Measurements from ENCODE around the gene RHD. TPM values are rescaled to one million over a fixed set of nuclear protein-coding genes. Genes with fewer than 3 reads are reported as not detected.

RHD gene
- total RNA-seq, 2 donors from 2014 or later: not detected

DNA sequence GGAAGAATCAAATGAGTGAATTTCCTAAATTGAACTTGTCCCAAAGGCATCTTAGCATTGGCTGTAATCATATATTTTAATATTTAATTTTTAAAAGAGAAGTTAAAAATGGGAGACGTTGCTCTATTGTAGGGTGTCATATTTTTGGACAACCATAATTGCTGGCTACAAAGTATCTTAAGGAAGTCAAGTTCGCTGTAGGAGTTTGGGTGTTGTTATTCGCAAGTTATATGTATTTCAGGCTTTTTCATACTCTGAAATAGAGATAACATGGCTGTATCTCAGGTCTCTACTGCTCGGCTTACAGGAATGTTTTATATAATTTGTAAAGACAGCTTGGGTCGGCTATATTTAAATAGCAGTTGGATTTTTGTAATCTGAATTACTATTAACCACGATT, 66.7 kb downstream of the RHD start:
- Histone ChIP-seq H3K27ac (peak overlapping the region; percentile 93 to 96), H3K4me3 (peak overlapping the region; percentile 76 to 94), H3K4me1 (replicated peaks) (no peaks in the 10 kb centered on the region), H3K27me3 (replicated peaks; ENCODE audit: insufficient read depth) (no peaks in the 10 kb centered on the region), H3K9me3 (no peaks in the 10 kb centered on the region), H3K36me3 (no peaks in the 10 kb centered on the region)
- DNase-seq (ENCODE audit: low spot score): no peak
- under 1% methylated on average over 6 of the region's 6 CpGs for WGBS
- intact Hi-C loops (cut with DNase I): no loop called here
- TF ChIP-seq POLR2A (IDR thresholded peaks at IDR 0.05): no peak
- TF ChIP-seq, protein P1, sequence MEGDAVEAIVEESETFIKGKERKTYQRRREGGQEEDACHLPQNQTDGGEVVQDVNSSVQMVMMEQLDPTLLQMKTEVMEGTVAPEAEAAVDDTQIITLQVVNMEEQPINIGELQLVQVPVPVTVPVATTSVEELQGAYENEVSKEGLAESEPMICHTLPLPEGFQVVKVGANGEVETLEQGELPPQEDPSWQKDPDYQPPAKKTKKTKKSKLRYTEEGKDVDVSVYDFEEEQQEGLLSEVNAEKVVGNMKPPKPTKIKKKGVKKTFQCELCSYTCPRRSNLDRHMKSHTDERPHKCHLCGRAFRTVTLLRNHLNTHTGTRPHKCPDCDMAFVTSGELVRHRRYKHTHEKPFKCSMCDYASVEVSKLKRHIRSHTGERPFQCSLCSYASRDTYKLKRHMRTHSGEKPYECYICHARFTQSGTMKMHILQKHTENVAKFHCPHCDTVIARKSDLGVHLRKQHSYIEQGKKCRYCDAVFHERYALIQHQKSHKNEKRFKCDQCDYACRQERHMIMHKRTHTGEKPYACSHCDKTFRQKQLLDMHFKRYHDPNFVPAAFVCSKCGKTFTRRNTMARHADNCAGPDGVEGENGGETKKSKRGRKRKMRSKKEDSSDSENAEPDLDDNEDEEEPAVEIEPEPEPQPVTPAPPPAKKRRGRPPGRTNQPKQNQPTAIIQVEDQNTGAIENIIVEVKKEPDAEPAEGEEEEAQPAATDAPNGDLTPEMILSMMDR (IDR thresholded peaks at IDR 0.05): no peak
- TF ChIP-seq POLR2AphosphoS5 (IDR thresholded peaks at IDR 0.05): no peak

DNA sequence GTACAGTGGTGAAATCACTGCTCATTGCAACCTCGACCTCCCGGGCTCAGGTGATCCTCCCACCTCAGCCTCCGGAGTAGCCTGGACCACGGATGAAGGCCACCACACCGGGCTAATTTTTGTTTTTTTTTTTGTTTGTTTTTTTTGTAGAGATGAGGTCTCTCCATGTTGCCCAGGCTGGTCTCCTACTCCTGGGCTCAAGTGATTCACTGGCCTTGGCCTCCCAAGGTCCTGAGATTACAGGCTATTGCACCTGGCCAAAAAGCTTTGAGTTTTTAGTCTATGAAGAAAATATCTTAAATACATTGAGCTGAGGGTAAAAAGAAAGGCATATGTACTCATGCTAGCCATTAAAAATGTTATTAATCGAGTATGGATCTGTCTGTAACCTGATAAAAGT, 69.4 kb downstream of the RHD start:
- 86% methylated on average over 6 of the region's 6 CpGs for WGBS
- DNase-seq (ENCODE audit: low spot score): no peak
- Histone ChIP-seq H3K36me3 (no peaks in the 10 kb centered on the region), H3K4me3 (no peak overlapping the region), H3K27me3 (replicated peaks; ENCODE audit: insufficient read depth) (no peaks in the 10 kb centered on the region), H3K27ac (no peak overlapping the region), H3K4me1 (replicated peaks) (no peaks in the 10 kb centered on the region), H3K9me3 (no peaks in the 10 kb centered on the region)
- no peak for TF ChIP-seq POLR2AphosphoS5 (IDR thresholded peaks at IDR 0.05)
- TF ChIP-seq POLR2A (IDR thresholded peaks at IDR 0.05): no peak
- intact Hi-C loops (cut with DNase I): loop anchor here (10.0 kb wide), 1 partner anchor 97 kb away; the partner anchor contains the start of gene RSRP1

DNA sequence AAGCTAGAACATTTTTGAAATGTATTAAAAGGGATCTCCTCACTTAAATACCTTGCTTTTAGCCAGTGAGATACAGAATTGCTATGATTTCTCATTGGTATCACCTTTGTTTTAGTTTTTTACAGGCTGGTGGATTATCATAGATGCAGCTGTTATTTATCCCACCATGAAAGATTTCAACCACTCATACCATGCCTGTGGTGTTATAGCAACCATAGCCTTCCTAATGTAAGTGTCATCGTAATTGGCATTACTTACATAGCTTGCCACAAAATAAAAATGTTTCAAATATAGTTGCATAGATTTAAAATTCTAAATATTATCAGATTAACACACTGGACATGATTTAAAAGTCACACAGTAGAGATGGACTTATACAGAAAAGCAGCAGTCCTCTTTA, 70.5 kb downstream of the RHD start:
- intact Hi-C loops (cut with DNase I): loop anchor here (10.0 kb wide), 1 partner anchor 98 kb away; the partner anchor contains the start of gene RSRP1
- TF ChIP-seq, protein P1 (IDR thresholded peaks at IDR 0.05): no peak
- TF ChIP-seq POLR2A (IDR thresholded peaks at IDR 0.05) (no peak), POLR2AphosphoS5 (IDR thresholded peaks at IDR 0.05) (no peak)
- Histone ChIP-seq H3K4me1 (replicated peaks) (no peaks in the 10 kb centered on the region), H3K27ac (no peak overlapping the region), H3K4me3 (no peak overlapping the region), H3K36me3 (no peaks in the 10 kb centered on the region), H3K9me3 (no peaks in the 10 kb centered on the region), H3K27me3 (replicated peaks; ENCODE audit: insufficient read depth) (no peaks in the 10 kb centered on the region)
- DNase-seq (ENCODE audit: low spot score): no peak
- 95% methylated on average over 1 of the region's 1 CpG for WGBS

DNA sequence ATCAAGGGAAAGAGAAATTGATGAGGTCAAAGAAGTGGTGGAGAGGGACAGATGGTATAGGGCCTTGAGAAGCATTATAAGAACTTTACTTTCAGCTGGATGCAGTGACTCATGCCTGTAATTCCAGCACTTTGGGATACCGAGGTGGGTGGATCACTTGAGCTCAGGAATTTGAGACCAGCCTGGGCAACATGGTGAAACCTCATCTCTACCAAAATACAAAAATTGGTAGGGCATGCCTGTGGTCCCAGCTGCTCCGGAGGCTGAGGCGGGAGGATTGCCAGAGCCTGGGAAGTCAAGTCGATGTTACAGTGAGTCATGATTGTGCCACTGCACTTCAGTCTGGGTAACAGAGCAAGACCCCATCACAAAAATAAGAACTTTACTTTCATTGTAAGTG, 71.6 kb downstream of the RHD start:
- Histone ChIP-seq H3K9me3 (no peaks in the 10 kb centered on the region), H3K4me3 (no peak overlapping the region), H3K27ac (no peak overlapping the region), H3K4me1 (replicated peaks) (no peaks in the 10 kb centered on the region), H3K36me3 (no peaks in the 10 kb centered on the region), H3K27me3 (replicated peaks; ENCODE audit: insufficient read depth) (no peaks in the 10 kb centered on the region)
- 70% methylated on average over 4 of the region's 4 CpGs for WGBS
- DNase-seq (ENCODE audit: low spot score): no peak
- intact Hi-C loops (cut with DNase I): loop anchor here (10.0 kb wide), 1 partner anchor 99 kb away; the partner anchor contains the start of gene RSRP1
- TF ChIP-seq POLR2AphosphoS5 (IDR thresholded peaks at IDR 0.05) (no peak), POLR2A (IDR thresholded peaks at IDR 0.05) (no peak)
- TF ChIP-seq, protein P1 (IDR thresholded peaks at IDR 0.05): no peak

DNA sequence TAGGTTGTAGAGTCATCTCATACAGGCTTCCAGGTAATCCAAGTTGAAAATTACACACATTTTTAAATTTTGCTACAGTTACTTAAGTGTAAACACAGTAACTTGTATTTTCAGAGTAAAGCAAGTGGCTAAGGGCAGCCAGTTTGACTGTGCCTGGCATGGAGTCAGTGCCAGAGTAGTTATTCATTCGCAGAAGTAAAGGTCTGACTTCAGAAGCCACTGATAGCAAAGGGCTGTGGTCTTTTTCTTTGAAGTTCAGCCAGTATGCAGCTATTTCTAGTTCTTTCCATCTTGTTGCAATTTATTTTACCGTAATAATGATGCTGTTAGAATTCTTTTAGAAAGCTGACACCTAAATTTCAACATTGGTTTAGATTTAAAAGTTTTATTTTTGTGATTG, 75.2 kb downstream of the RHD start:
- intact Hi-C loops (cut with DNase I): loop anchor here (10.0 kb wide), 1 partner anchor 103 kb away; the partner anchor contains the start of gene RSRP1
- no peaks in the 10 kb centered on the region for H3K4me1 ChIP-seq (replicated peaks)
- TF ChIP-seq POLR2A (IDR thresholded peaks at IDR 0.05) (no peak), POLR2AphosphoS5 (IDR thresholded peaks at IDR 0.05) (no peak)
- TF ChIP-seq, protein P1 (IDR thresholded peaks at IDR 0.05): no peak
- no peak for DNase-seq (ENCODE audit: low spot score)
- no peak overlapping the region for H3K4me3 ChIP-seq
- H3K27ac ChIP-seq: no peak overlapping the region
- no peaks in the 10 kb centered on the region for H3K9me3 ChIP-seq
- whole genome bisulfite sequencing: 66% methylated on average over 2 of the region's 2 CpGs
- H3K36me3 ChIP-seq: no peaks in the 10 kb centered on the region
- H3K27me3 ChIP-seq (replicated peaks; ENCODE audit: insufficient read depth): no peaks in the 10 kb centered on the region
